Mucosa of descending colon (tissue), 3 donors: ENCODE results near the gene TUBB6. TPM values are rescaled to one million over a fixed set of nuclear protein-coding genes. Genes with fewer than 3 reads are reported as not detected.
A peak's percentile ranks its signal among the peaks of the same experiment; 100 is the strongest.

Experiments used
- ATAC-seq: fragments of 200-7000 bp; cut with Tn5 transposase; one replicate; pipeline ENCODE4 v1.9.1; 2020; ENCODE audit warnings: mild to moderate bottlenecking, moderate library complexity
- DNase-seq, 3 donors: peaks; one replicate each; pipeline ENCODE4 v3.0.0-alpha.2; 2020
- H3K36me3 ChIP-seq: fragments of 200-600 bp; one replicate; pipeline ENCODE4 v1.8.0; 2021; ENCODE audit warnings: low read depth, mild to moderate bottlenecking
- H3K4me1 ChIP-seq: fragments of 200-600 bp; one replicate; pipeline ENCODE4 v1.8.0; 2021; ENCODE audit warnings: low read depth, mild to moderate bottlenecking
- H3K4me3 ChIP-seq: fragments of 200-600 bp; one replicate; pipeline ENCODE4 v1.8.0; 2021; ENCODE audit warnings: mild to moderate bottlenecking
- H3K9me3 ChIP-seq: fragments of 200-600 bp; one replicate; pipeline ENCODE4 v1.8.0; 2021; ENCODE audit warnings: mild to moderate bottlenecking
- intact Hi-C, 2 donors: fragments of 100-400 bp; cut with DNase I in 1 of 2; cut with micrococcal nuclease in 1 of 2; formaldehyde crosslinking; loops; one replicate each; pipeline versions ENCODE4 v1.11.0 to v1.11.1; 2022; cut with DNase I, micrococcal nuclease
- total RNA-seq, 3 donors: library from RNA; stranded (reverse); fragmentation: NEBNext Ultra II Directional in 2 of 3; extraction: Animal tissue kit (Norgen Biotek cat#: 25700) in 2 of 3; gene quantifications; one replicate each; pipeline versions ENCODE4 v1.2.1 to v1.2.4, GENCODE V29; 2021 to 2023
- TF ChIP-seq, protein P1 (sequence below): fragments of 200-600 bp; IDR thresholded peaks from one replicate; pipeline ENCODE4 v1.8.0; 2022; ENCODE audit warnings: antibody characterized with exemption, mild to moderate bottlenecking
- donor health status: DM: no; HTN: no; CAD: no; lungs with moderate emphysema.
- donor health status: DM: no; HTN: no; CAD: no.
- donor health status: DM: no; HTN: yes; CAD: no.

TUBB6 gene
- total RNA-seq, 3 donors from 2014 or later = 9.2 to 116 (median 32.9) TPM

- Histone ChIP-seq H3K4me3 (no peak overlapping the region), H3K36me3 (no peaks in the 10 kb centered on the region), H3K9me3 (no peaks in the 10 kb centered on the region), H3K4me1 (no peaks in the 10 kb centered on the region)
- peak; percentile 70 to 88 (median 79) for DNase-seq
- intact Hi-C loops = no loop called here
- ATAC-seq = peak; percentile 97
- TF ChIP-seq, protein P1, sequence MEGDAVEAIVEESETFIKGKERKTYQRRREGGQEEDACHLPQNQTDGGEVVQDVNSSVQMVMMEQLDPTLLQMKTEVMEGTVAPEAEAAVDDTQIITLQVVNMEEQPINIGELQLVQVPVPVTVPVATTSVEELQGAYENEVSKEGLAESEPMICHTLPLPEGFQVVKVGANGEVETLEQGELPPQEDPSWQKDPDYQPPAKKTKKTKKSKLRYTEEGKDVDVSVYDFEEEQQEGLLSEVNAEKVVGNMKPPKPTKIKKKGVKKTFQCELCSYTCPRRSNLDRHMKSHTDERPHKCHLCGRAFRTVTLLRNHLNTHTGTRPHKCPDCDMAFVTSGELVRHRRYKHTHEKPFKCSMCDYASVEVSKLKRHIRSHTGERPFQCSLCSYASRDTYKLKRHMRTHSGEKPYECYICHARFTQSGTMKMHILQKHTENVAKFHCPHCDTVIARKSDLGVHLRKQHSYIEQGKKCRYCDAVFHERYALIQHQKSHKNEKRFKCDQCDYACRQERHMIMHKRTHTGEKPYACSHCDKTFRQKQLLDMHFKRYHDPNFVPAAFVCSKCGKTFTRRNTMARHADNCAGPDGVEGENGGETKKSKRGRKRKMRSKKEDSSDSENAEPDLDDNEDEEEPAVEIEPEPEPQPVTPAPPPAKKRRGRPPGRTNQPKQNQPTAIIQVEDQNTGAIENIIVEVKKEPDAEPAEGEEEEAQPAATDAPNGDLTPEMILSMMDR = peak; percentile 47
These were observed 36.4 kb upstream of the TUBB6 start for GRCh38 chr18:12271376-12272235.

GRCh38 chr18:12274793-12275192 is 33.2 kb upstream of the TUBB6 start:
- intact Hi-C loops = no loop called here

GRCh38 chr18:12276736-12277554 is 31.1 kb upstream of the TUBB6 start:
- DNase-seq = no peak
- TF ChIP-seq, protein P1 = no peak

More at GRCh38 chr18:12274793-12275192, 33.2 kb upstream of the TUBB6 start:
- DNase-seq (no peak), ATAC-seq (no peak)
- Histone ChIP-seq H3K4me3 (no peak overlapping the region), H3K9me3 (no peaks in the 10 kb centered on the region), H3K36me3 (no peaks in the 10 kb centered on the region), H3K4me1 (no peaks in the 10 kb centered on the region)
- TF ChIP-seq, protein P1 = no peak

DNA sequence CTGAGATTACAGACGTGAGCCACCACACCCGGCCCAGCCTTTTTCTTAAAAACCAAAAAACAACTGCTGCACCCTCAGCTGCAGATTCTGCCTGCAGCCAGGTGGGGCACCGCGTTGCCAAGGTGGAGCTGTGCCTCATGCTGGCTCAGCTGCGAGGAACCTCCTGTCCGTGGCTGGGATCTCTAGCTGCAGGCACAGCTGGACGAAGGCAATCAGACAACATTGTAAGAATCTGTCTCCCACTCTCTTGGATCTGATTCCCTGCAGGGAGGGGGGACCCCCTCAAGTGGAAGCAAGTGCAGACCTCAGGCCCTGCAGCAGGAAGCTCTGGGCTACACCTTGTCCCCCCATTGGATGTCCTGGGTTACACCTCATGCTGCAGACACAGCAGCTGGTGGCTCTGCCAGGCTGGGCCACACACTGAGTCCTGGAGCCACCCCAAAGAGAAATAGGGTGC is 29.8 kb upstream of the TUBB6 start:
- intact Hi-C loops = no loop called here
- ATAC-seq (no peak), DNase-seq (no peak)
- Histone ChIP-seq H3K36me3 (no peaks in the 10 kb centered on the region), H3K4me1 (no peaks in the 10 kb centered on the region), H3K4me3 (no peak overlapping the region), H3K9me3 (no peaks in the 10 kb centered on the region)
- TF ChIP-seq, protein P1 = no peak

More at GRCh38 chr18:12276736-12277554, 31.1 kb upstream of the TUBB6 start:
- no peaks in the 10 kb centered on the region for H3K9me3 ChIP-seq
- no peak for ATAC-seq
- H3K4me1 ChIP-seq = no peaks in the 10 kb centered on the region
- no peak overlapping the region for H3K4me3 ChIP-seq
- intact Hi-C loops = no loop called here
- H3K36me3 ChIP-seq = no peaks in the 10 kb centered on the region

DNA sequence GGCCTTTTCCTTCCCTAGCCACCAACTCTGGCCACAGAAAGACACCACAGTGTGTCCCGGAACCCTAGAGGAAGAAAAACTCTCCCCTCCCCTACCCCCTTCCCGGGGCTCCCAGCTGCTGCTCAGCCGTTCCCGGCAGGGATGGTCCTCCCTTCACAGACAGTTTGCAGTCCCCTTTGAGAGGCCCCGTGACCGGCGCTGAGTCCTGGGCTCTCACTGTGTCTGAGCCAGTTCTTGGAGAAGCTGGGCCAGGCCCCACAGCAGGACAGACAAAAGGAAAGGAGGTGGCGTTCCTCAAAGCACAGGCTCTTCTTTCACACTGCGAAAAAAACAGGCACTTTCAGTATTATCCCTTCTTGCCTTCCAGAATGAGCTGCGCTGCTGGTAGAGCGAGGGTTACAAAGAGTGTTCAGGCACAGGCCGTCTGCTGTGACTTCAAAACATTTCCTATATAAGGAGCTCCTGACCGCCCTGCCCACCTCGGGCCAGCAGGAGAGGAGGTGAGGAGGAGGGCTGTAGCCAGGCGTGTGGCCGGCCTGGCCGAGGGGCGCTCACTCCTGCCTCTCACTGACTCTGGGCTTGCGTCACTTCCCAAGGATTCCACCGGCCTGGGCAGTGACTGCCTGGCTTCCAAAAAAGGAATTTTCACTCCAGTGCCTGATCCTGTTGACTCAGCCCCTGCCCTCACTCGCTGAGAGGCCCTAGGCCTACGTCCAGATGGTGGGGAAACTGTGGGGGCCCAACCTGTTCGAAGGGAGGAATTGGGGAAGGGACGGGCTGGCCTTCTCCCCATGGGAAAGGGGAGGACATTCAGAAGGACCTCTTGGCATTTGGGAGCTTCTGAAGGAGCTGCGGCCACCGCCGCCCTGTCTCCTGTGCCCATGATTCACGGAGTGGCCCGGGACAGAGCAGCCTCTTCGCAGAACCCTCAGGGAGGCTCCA is 29.0 kb upstream of the TUBB6 start:
- H3K4me3 ChIP-seq = no peak overlapping the region
- peak; percentile 75 for ATAC-seq
- no peaks in the 10 kb centered on the region for H3K4me1 ChIP-seq
- TF ChIP-seq, protein P1 = no peak
- H3K36me3 ChIP-seq = no peaks in the 10 kb centered on the region
- intact Hi-C loops = no loop called here
- no peaks in the 10 kb centered on the region for H3K9me3 ChIP-seq
- peak; percentile 46 to 73 (median 56) for DNase-seq
